Glutamatergic neuron (in vitro differentiated cells): Measurements from ENCODE around the gene SMIM20. TPM values are rescaled to one million over a fixed set of nuclear protein-coding genes. Genes with fewer than 3 reads are reported as not detected.
A peak's percentile ranks its signal among the peaks of the same experiment; 100 is the strongest.

Experiments
- DNase-seq: peaks from one replicate; pipeline ENCODE4 v3.0.0; 2022
- H3K27ac Mint-ChIP-seq: one replicate; pipeline ENCODE4 v1.8.0; 2020; ENCODE audit warnings: mild to moderate bottlenecking, mixed read lengths, inconsistent platforms; ENCODE audit not compliant: unreplicated experiment
- H3K27me3 Mint-ChIP-seq: one replicate; pipeline ENCODE4 v1.8.0; 2020; ENCODE audit warnings: mild to moderate bottlenecking, moderate library complexity, mixed read lengths, inconsistent platforms; ENCODE audit not compliant: unreplicated experiment
- H3K36me3 Mint-ChIP-seq: one replicate; pipeline ENCODE4 v1.8.0; 2020; ENCODE audit warnings: mild to moderate bottlenecking, mixed read lengths, inconsistent platforms; ENCODE audit not compliant: unreplicated experiment
- H3K4me1 Mint-ChIP-seq: one replicate; pipeline ENCODE4 v1.8.0; 2020; ENCODE audit warnings: mild to moderate bottlenecking, low read depth, mixed read lengths, inconsistent platforms; ENCODE audit not compliant: unreplicated experiment
- H3K4me3 Mint-ChIP-seq: one replicate; pipeline ENCODE4 v1.8.0; 2020; ENCODE audit warnings: mild to moderate bottlenecking, mixed read lengths, inconsistent platforms; ENCODE audit not compliant: unreplicated experiment
- H3K9me3 Mint-ChIP-seq: one replicate; pipeline ENCODE4 v1.8.0; 2020; ENCODE audit warnings: mild to moderate bottlenecking, moderate library complexity, mixed read lengths, inconsistent platforms; ENCODE audit not compliant: unreplicated experiment
- total RNA-seq: library from RNA; stranded (reverse); fragmentation: NEBNext Ultra II Directional; extraction: Animal tissue kit (Norgen Biotek cat#: 25700); gene quantifications from one replicate; pipeline ENCODE4 v1.2.1, GENCODE V29; 2021; ENCODE audit not compliant: unreplicated experiment
- TF ChIP-seq, protein P1 (sequence below): fragments of 200-600 bp; sonication (generic); IDR thresholded peaks from one replicate; pipeline ENCODE4 v1.5.0; 2021; ENCODE audit not compliant: partially characterized antibody, unreplicated experiment

SMIM20 gene
- total RNA-seq, 1 donor from 2014 or later = 19.6 TPM

DNA sequence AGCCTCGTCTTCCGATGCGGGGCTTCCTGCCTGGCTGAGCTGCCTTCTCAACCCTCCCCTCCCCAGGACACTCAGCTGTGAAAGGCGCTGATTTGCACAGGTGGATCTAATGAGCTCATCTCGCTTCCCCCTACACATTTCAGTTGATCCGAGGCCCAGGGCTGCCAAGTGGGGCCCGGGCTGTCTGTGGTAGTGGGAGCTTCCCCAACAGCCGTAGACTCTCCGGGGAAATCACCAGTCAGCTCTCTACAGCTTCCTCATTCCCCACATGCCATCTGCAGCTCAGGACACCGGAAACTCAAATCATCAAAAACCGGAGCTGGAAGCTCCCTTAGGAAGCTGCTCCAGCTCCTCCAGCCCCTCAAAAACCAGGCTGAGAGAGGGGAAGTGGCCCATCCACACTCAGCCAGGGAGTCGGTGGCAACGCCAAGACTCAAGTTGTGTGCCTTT is 56.2 kb downstream of the SMIM20 start:
- peak overlapping the region; percentile 64 for H3K27ac Mint-ChIP-seq
- peak; percentile 32 for DNase-seq

DNA sequence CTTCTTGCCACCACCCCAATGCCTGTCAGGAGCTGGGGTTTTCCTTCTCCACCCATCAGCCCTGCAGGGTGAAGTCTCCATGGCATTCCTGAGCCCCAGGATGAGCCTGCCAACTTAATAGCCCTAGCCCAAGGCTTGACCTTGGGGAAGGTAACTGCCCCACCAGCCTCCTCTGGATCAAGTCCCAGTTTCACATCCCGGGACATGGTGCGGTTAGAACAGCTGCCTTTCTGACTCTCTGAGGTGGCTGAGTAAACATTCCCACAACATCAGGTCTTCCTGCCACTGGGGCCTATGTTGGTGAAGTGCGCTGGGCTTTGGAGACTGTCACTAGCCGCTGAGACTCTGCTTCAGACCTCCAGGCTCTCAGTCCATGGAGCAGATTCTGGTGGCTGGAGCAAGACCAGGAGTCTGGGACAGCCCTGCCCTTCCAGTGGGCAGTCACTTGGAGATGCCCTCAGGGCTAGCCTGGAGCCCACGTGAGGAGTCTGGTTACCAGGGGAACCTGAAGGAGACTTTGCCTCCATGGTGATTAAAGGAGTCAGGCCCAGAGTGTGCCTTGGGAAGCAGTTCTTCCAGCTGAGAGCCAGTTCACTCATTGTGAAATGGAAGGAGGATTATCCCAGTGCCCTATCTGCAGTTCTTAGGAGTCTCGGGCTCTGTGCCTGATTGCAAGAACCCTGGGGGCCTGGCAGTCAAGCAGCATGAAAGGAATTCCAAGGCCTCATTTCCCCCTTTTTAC is 56.8 kb downstream of the SMIM20 start:
- no peak for DNase-seq
- Mint-ChIP-seq H3K4me3 (no peak overlapping the region), H3K27me3 (peaks cover 2% of the 10 kb centered on the region), H3K36me3 (no peaks in the 10 kb centered on the region), H3K4me1 (peaks cover 7% of the 10 kb centered on the region), H3K27ac (no peak overlapping the region), H3K9me3 (peaks cover 7% of the 10 kb centered on the region)
- TF ChIP-seq, protein P1, sequence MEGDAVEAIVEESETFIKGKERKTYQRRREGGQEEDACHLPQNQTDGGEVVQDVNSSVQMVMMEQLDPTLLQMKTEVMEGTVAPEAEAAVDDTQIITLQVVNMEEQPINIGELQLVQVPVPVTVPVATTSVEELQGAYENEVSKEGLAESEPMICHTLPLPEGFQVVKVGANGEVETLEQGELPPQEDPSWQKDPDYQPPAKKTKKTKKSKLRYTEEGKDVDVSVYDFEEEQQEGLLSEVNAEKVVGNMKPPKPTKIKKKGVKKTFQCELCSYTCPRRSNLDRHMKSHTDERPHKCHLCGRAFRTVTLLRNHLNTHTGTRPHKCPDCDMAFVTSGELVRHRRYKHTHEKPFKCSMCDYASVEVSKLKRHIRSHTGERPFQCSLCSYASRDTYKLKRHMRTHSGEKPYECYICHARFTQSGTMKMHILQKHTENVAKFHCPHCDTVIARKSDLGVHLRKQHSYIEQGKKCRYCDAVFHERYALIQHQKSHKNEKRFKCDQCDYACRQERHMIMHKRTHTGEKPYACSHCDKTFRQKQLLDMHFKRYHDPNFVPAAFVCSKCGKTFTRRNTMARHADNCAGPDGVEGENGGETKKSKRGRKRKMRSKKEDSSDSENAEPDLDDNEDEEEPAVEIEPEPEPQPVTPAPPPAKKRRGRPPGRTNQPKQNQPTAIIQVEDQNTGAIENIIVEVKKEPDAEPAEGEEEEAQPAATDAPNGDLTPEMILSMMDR = no peak

More for the DNA sequence above, 56.2 kb downstream of the SMIM20 start:
- no peak overlapping the region for H3K4me3 Mint-ChIP-seq
- H3K9me3 Mint-ChIP-seq = peaks cover 7% of the 10 kb centered on the region
- no peaks in the 10 kb centered on the region for H3K36me3 Mint-ChIP-seq
- peaks cover 7% of the 10 kb centered on the region for H3K4me1 Mint-ChIP-seq
- TF ChIP-seq, protein P1 = no peak
- H3K27me3 Mint-ChIP-seq = peaks cover 2% of the 10 kb centered on the region

DNA sequence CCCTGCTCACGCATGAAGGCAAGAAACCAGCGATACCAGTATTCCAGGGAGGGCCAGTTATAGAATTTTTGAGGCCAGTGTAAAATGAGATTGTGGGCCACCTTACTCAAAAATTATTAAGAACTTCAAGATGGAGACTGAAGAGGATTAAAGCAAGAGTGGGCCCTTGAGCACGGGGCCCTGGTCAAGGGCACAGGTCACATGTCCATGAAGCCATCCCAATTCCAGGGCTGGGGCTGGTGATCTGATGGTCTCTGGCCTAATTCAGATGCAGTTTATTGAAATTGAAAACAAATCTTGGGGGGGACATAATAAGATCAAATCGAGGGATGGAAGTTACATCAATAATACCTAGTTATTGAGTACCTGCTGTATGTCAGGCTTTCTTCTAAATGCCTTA is 58.3 kb downstream of the SMIM20 start:
- H3K27me3 Mint-ChIP-seq = peaks cover 2% of the 10 kb centered on the region
- no peaks in the 10 kb centered on the region for H3K36me3 Mint-ChIP-seq
- H3K4me3 Mint-ChIP-seq = no peak overlapping the region
- DNase-seq = no peak
- TF ChIP-seq, protein P1 = no peak
- H3K27ac Mint-ChIP-seq = no peak overlapping the region
- peaks cover 7% of the 10 kb centered on the region for H3K9me3 Mint-ChIP-seq
- H3K4me1 Mint-ChIP-seq = peaks cover 7% of the 10 kb centered on the region

DNA sequence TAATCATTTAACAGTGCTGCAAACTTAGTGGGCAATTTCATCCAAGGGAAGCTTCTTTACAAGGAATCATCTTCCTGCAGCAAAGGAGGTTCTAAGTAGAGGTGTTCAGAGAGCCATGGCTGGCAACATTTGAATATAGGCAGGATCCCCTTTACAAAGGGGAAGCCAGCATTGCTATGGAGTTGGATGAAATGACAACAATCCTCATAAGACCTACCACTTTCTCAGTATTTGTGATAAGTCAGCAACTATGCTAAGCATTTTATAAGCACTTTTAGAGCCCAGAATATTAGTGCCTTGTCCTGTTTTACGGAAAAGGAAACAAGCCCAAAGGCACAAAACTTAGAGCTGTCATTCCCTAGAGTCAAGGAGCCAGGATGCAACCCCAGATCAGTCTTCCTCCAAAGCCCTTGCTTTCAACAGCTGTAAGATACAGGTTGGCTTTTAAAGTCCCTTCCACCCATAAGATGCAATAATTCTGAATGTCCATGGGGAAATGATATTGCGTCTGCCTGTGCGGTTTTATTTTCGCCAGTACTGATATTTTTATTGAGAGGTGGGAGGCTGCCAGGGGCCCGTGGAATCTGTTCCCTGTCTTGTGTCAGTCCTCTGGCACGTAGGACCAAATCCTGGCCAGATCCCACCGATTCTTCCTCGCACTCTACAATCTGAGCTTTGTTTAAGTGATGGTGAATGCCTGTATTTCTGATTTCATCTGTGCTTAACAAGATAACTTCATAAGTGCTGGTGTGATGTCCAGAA is 59.1 kb downstream of the SMIM20 start:
- Mint-ChIP-seq H3K9me3 (peaks cover 7% of the 10 kb centered on the region), H3K27me3 (peaks cover 2% of the 10 kb centered on the region), H3K27ac (no peak overlapping the region), H3K36me3 (no peaks in the 10 kb centered on the region), H3K4me3 (no peak overlapping the region), H3K4me1 (peaks cover 10% of the 10 kb centered on the region)
- TF ChIP-seq, protein P1 = no peak
- no peak for DNase-seq

DNA sequence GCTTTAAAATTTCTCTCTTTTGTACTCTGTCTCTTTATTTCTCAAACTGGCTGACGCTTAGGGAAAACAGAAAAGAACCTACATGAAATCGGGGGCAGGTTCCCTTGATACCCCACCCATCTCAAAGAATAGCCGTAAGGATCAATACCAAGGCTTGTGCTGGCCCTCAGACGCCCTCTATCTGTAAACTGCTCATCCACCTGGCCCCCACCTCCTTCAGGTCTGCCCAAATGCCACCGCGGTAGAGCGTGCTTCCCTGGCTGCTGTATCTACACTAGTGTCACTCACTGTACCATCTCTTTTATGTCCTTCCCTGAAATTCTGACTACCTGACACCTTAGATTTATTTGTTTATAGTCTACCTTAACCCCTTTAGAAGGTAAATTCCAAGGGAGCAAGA is 62.8 kb downstream of the SMIM20 start:
- H3K36me3 Mint-ChIP-seq = no peaks in the 10 kb centered on the region
- H3K4me3 Mint-ChIP-seq = no peak overlapping the region
- no peaks in the 10 kb centered on the region for H3K9me3 Mint-ChIP-seq
- no peak overlapping the region for H3K27ac Mint-ChIP-seq
- TF ChIP-seq, protein P1 = no peak
- no peak for DNase-seq
- H3K27me3 Mint-ChIP-seq = no peaks in the 10 kb centered on the region
- H3K4me1 Mint-ChIP-seq = peaks cover 6% of the 10 kb centered on the region
